Islet of Langerhans (tissue), 1 donor: ENCODE data around the gene PAQR9.

Experiments
- FAIRE-seq: peaks from one replicate; lab custom pipeline; 2011; peaks lifted over from hg19 to GRCh38; lab: Jason Lieb, UNC

Gene PAQR9

DNA sequence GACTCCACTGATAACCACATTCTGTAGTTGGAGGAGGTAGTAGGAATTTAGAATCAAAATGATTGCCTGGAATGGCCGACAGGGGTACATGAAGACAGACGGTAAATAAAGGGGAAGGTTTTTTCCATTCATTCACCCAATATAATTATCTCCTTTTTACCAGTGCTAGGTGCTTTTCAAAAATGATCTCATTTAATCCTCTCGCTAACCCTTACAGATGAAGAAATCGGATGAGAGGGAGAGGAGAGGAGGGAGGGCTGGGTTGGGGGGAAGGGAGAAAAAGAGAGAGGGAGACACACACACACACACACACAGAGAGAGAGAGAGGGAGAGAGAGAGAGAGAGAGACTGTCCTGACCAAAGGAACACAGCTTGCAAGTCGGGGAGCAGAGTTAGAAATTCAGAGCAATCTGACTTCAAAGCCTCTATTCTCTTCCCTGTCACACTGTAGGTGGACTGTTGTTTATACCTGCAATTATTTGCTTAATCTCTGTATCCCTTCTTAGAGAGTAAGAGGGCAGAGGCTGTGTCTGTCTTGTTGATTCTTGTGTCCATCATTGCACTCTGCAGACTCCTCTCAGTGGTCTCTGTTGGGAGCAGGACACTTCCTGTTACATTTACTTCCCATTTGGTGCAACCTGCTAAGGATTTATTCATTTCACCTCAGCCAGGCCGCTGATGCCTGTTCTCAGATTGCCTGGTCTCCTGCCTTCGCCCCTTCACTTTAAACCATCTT is 18.7 kb upstream of the PAQR9 start:
- no peak for FAIRE-seq

DNA sequence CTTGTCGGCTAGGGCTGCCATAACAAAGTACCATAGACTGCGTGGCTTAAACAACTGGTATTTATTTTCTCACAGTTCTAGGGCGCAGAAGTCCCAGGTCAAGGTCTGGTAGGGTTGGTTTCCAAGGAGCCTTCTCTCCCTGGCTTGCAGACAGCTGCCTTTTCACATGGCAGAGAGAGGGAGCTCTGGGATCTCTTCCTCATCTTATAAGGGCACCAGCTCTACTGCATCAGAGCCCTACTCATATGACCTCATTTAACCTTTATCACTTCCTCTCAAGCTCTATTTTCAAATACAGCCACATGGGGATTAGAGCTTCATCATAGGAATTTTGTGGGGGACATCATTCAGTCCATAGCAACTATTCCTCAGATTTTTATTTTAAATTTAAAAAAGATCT is 17.6 kb upstream of the PAQR9 start:
- FAIRE-seq, result no peak

DNA sequence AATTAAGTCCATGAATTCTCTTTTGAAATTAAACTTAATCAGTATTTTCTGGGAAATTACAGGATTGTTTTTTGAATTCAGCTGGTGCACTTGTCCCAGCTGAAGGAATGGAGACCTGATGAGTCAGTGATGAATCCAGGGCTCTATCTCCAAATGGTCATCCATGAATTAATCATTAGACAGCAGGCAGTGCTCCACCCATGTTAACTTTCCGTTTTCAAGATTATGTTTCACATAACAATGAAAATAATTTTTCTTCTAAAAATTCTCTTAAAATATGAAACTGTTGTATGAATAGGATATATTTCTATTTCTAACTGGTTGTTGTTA is 13.9 kb upstream of the PAQR9 start:
- FAIRE-seq, result peak; percentile 5

DNA sequence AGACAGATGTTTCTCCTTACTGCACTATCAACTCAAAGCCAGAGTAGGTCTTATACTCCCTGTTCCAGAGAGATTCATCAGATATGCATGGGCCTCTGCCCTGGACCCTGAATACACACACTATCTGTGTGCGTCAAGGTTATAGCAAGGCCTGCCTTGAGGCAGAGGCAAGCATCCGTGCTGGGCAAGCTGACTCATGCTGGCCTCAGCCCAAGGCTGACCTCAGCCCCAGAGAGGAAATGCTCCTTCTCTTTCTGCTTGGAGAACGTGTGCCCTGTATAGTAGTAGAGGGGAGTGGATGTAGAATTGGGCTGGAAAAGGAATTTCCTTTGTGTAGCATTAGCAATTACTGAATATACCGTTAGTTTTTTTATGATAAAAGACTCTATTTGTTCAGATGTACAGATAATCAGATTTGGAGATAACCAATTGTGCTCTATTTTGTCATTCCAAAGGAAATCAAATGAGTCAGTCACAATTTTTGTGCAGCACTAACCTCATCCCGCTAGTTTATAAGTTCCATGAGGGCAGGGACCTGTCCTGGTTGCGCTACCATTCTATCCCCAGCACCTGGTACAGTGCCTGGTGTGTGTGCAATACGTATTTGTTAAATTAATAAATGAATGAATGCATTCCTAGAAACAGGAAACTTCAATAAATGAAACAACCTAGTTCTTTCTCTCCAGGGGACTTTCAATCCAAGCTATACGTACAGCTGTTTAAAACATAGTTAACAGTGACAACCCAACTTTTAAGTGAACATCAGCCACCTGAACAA is 13.3 kb upstream of the PAQR9 start:
- FAIRE-seq, result no peak

DNA sequence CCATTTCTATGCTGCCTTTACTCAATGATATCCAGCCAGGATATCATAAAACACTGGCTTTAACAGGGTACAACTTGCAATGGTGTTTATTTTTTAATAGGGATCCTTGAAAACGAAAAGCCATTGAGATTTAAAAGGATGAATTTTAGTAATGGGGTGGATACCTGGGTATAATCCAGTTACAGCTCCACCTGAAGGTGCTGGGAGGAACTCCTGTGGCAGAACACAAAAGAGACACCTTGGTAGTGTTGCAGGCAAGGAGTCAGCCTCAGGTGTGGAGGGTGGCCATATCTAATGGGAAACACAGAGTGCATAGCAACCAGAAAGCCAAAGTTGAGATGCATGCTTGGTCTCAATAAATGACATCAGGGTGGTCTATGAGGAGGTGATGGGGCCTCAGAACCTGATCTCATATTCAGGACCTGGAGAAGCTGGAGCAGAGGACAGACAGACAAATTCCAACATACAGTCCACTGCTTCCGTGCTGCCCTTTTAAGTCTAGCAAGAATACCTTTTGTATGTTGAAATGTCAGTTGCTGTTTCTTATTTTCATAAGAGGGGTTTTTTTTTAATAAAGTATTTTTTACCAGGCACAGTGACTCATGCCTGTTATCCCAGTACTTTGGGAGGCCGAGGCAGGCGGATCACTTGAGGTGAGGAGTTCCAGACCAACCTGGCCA is 12.0 kb upstream of the PAQR9 start:
- no peak for FAIRE-seq

DNA sequence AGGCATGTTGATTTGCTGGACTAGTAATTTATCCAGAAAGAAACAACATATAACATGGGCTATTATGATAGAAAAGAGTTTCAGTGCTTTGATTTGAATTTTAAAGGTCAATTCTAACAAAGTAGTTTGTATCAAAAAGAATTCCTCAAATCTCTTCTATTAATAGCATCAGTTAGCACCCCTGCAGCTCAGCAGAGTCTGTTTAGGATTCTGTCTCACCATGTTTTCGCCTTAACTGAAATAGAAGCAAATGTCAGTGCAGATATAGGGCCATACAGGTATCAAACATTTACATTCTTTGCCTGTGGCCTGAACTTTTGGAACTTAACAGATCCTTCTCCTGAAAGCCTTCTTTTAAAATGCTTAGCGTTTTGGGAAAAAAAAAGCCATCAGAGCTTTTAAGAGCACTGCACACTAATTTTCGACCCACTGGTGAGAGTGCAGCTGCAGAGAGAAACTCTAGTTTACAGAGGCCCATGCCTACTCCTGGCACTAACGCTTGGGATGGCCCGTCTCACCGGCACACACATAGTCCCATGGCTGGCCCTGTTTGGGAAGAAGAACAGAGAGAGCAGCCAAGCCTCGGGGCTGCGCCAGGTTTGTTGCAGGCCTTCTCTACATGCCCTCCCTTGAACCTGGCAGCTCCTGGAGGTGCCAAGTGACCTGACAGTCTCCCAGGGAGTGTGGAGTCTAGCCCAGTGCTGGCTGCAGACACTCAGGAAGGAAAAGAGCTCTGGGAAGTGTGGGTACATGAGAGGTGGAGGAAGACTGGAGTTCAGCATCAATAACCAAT is 9.9 kb upstream of the PAQR9 start:
- FAIRE-seq, result no peak

DNA sequence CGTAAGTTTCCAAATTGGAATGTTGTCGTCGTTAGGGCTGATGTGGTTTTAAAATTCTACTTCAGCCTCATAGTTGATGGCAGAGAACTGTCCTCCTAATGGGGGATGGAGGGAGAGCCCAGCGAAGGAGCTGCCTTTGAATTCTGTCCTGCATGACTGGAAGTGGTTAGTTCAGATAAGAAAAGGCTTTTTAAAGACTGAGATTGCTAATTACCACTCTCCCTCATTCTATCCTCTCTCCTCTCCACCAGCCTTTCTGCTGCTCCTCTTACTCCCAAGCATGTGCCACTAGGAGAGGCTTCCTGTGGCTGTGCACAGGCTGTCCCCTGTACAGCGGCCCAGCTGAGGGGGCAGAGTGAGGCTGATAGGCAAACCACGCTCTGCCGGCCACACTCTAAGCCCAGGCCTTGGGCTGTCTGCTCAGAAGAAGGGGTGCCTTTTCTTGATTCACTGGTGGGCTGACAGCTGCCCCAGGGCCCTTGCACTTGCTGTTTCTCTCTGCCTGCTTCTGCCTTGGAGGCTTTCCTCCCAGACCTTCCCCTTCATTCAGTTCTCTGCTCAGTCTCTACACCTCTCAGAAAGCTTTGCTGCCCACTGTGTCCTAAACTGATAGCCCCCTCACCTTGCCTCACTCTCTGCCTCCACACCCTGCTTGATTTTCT is 8.7 kb upstream of the PAQR9 start:
- no peak for FAIRE-seq

DNA sequence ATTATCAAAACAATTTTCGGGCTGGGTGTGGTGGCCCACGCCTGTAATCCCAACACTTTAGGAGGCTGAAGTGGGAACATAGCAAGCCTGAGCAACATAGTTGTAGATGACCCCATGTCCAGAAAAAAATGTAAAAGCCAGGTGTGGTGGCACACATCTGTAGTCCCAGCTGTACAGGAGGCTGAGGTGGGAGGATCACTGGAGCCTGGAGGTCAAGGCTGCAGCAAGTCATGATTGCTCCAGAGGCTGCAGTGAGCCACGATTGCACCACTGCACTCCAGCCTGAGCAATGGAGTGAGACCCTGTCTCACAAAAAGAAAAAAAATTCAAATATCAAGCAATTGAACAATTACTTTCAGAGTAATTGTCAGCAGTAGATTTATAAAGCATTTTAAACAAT is 8.0 kb upstream of the PAQR9 start:
- FAIRE-seq, result no peak

DNA sequence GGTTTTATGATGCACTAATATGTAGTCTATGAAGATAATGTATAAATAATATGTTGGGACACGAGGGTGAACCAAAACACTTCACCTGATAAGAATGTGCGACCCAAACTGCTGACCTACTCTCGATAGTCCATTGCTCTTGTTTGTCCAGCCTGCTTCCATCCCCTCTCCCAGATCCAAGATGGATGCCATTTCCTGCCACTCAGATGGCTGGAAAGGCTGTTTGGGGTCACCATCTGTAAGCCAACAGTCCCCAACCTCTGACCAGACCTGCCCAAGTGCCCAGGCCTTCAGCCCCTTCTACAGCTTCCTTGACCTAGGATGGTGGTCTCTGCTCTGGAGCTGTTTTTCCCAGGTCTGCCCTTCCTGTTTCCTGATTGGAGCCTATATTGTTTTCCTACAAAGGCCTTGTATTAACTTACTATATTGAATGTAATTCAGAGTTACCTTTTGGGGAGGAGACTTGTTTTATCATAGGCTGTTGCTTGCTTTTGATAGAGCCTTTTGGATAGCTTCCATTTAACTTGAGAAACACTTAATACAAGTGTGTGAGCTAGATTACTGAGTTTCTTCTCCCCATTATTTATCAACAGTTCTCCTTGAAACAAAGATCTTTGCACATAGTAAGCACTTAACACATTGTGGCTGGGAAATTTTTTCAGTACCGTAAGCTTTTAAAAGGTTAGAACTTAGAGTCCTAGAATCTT is 5.0 kb upstream of the PAQR9 start:
- FAIRE-seq, result no peak

DNA sequence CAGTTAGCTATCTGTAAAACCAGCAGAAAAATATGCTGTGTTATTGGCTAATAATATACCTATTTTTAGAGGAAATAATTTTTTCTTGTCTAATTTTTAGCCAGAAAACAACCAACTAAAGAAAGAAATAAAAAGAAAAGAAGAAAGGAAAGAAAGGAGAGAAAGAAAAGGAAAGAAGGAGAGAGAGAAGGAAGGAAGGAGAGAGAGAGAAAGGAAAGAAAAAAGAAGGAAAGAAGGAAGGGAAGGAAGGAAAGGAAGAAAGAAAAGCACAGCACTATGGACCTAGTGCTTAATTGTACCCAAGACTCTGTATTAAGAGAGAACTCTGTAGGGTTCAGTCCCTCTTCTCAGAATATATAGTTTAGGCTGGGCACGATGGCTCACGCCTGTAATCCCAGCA is 3.3 kb upstream of the PAQR9 start:
- no peak for FAIRE-seq

DNA sequence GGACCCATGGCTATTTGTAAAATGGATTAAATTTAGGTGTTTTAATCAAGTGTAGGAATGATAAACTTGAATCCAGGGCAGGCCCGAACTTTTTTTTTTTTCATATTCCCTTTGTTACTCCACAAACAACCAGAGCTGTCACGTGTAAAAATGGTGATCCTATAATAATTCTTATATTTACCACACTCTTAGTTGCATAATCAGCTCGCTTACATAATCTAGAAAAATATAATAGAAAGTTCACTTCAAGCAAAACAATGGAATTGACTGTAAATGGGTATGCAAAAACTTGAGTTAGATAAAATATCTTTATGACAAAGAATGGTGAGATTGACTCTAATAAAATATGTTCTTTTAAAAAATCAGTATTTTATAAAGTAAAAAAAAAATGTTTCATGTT is 2.1 kb upstream of the PAQR9 start:
- no peak for FAIRE-seq

DNA sequence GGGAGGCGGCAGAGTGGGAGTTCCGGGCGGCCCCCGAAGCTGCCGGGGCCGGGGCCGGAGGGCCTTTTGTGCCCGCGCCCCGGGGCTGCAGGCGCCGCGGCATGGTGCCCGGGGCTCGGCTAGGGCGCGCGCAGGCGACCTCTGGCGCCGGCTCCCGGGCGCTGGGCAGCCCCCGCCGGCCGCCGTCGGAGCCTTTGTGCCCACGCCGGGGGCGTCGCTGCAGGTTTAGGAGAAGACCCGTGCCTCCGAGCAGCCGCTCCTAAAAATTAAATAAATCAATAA is 299 bp downstream of the PAQR9 start:
- FAIRE-seq, result no peak

DNA sequence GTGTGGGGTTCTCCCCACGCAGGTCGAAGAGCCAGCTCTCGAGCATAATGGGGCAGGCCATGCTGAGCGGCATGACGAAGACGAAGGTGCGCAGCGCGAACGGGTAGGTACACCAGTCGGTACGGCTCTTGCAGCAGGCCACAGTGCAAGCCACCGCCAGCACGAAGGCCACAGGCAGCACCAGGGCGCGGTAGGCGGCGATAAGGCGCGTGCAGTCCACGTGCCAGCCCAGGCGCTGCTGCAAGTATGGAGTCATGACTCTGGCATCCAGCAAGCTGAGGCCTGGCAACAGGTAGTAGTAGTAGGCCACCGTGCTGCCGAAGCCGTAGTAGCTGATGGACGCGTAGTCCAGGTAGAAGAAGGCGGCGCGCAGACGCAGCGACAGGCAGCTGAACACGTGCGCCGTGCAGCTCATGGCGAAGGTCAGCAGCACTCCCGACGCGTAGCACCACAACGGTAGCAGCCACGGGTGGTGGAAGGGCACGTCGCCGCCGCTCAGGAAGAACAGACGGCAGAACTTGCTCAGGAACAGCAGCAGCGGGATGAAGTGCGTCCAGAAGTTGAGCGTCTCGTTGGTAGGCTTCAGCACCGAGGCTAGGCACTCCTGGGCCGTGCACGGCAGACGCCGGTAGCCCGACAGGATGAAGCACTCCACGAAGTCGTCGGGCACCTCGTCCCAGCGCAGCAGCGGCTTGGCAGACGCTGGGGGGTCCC is 797 bp downstream of the PAQR9 start:
- FAIRE-seq, result no peak

DNA sequence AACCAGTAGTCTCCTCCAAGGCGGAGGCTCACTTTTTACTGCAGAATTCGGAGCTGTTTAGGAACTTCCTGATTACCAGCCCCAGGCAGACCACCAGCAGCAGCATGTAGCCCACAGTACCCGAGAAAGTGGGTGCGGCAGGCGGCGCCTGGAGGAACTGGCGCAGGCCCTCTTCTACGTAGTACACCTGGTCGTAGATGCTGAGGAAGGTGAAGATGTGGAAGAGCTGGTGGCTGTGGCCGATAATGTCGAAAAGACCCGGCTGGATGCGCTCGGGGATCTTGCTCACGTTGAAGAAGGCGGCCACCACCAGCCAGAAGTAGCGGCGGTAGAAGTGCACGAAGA is 1.3 kb downstream of the PAQR9 start:
- no peak for FAIRE-seq

DNA sequence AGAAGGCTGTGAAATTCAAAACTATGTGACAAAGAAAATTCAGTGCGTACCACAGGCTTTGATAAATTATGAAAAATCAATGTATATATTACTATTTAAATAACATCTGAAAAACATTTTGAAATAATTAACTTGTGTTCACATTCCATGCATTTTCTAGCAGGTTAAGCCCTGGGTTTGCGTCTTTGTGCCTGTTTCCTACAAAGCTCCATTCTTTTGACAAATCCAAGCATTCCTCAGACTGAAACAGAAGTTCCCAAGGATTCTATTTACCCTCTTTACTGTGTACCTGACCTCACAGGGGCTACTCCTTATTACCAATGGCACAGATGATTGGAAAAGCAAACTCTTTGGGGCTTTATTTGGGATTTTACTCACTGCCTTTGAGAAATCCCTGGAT is 1.9 kb downstream of the PAQR9 start:
- no peak for FAIRE-seq

DNA sequence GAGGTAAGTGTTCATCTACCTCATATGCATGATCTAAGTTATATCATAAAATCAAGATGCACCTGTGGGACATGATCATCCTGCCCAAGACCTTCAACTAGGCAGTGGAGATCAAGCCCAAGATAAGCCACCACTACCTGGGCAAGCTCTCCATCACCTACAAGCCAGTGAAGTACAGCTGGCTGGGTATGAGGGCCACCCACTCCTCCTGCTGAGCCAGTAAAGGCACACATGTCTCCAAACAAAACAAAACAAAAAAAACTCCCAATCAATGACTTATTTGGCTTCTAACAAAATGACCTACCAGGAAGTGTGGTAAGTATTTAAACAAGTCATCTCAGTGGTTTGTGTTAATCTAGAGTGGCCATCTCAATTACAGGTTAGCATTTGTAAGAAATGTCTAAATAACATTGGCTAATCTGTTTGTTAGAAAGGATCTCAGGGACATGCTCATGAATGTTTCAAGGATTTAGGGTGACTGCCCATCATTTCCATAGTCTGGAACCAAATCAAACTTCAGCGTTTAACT is 3.1 kb downstream of the PAQR9 start:
- FAIRE-seq, result no peak

DNA sequence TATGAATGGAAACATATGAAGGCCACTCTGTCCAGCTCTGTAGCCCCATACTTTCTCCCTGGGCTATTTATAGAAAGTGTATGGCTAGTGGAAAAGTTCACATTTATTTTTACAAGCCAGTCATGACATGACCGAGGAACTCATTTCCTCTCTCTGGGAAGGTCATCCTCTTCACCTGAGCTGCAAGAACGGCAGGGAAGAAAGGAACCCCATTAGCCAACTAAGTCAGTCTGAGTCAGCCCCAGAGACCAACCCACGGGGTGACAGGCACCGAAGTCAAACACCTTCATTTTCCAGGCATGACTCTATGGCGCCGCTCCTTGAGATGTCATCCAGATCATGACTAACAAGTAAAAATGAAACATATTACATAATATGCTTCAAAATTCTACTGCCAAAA is 4.8 kb downstream of the PAQR9 start:
- FAIRE-seq, result no peak

DNA sequence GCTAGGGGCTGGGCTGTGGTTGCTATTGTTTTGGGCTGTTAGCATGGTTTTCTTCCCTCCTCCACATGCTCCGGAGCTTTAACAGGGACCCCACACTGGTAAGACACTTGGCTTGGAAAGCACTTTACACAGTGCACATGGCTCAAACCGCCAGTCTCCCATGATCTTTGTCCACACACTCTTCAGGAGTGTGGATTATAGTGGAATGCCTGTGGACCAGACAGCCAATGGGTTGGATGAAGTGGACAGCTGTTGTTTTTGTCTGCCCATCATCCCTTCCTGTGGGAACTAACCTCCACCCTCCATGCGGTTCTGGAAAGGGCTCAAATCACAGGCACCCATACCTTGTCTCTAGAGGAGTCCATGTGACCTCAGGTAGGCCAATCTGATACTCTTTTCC is 10.0 kb downstream of the PAQR9 start:
- no peak for FAIRE-seq

DNA sequence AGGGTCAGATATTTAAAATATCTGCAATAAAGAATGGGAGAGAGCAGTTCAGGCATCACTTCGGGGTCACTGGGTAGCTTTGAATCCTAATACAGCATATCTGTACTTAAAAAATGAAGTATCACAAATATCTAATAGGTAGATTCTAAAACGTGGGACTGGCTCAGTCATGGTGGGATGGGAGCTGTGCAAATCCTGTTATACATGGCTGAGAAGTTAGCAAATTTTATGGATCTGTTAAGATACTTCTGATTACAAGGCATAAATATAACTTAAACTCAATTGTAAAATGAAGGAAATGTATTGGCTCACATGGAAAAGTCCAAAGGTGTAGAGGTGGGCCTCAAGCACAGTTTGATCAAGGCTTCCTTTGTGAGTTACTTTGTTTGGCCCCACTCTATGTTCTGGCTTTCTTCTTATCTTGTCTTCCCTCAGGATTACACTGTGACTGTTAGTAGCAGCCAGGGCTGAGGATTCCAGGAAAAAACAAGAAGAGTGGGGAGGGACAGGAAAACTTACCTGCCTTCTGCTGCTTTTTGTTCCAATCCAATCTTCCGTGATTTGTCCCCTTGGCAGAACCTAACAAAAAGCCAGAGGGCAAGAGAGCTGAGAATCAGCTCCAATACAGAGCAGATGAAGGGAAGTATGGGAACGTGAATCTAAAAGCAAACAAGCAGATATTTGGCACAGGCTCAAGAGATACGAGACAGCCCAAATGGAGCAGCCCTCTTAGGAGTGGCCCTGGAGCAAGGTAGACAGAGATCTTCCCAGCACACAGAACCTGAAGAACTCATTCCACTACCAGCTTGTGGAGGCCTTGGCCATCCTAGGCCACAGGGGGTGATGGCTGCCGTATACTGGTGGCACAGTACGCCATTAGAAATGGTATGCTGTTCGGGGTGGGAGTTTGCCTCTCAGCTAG is 10.9 kb downstream of the PAQR9 start:
- FAIRE-seq, result no peak

DNA sequence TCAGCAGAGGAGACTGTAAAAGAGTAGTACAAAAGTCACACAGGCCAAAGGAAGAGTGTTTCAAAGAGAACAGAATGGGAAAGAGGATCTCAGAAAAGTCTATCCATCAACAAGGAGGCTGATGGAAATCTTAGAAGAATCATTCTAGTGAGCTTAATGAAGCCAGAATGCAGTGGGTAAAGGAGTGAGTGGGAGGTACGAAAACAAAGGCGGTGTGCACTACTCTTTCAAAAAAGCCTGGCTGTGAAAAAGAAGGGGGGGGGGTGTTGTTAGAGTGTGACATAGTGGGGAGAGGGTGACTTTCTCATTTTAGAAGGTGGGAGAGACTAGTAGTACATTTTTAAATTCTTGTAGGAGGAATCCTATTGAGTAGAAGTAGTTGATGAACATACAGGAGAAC is 11.7 kb downstream of the PAQR9 start:
- no peak for FAIRE-seq
